ENCODE data around the gene HNMT.
"Not testable (repeated sequence)": the region's sequence is repeated elsewhere in the genome, so short reads cannot be mapped to it uniquely, and the experiment has no call there.

Gene HNMT

GRCh38 chr2:138016351-138017087, 52.2 kb downstream of the HNMT start:
- FAIRE-seq = no peak

GRCh38 chr2:138017824-138018223, 53.6 kb downstream of the HNMT start:
- no peak for FAIRE-seq

GRCh38 chr2:138018866-138019688, 54.8 kb downstream of the HNMT start:
- no peak for FAIRE-seq

GRCh38 chr2:138020432-138020831, 56.2 kb downstream of the HNMT start:
- FAIRE-seq = no peak

- no peak for FAIRE-seq
Measured at GRCh38 chr2:138021154-138021553, 56.9 kb downstream of the HNMT start.

GRCh38 chr2:138023298-138023697, 59.0 kb downstream of the HNMT start:
- FAIRE-seq = no peak

DNA sequence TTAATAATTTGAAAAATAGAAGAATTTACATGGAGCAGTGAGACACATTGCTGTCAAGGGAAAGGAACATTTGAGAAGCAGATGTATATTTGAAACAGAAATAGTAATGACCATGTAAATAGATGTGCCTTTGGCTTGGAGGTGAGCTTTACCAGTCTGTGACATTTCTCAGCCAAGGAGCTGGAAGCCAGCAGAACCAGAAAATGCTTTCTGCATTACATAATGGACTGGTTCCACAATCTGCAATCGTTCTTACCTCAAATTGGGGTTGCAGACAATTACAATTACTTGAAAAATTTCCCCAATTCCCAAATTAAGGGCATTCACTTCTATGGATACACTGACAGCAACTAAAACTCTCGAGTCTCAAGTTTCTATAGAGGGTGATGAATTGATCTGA, 59.7 kb downstream of the HNMT start:
- no peak for FAIRE-seq

DNA sequence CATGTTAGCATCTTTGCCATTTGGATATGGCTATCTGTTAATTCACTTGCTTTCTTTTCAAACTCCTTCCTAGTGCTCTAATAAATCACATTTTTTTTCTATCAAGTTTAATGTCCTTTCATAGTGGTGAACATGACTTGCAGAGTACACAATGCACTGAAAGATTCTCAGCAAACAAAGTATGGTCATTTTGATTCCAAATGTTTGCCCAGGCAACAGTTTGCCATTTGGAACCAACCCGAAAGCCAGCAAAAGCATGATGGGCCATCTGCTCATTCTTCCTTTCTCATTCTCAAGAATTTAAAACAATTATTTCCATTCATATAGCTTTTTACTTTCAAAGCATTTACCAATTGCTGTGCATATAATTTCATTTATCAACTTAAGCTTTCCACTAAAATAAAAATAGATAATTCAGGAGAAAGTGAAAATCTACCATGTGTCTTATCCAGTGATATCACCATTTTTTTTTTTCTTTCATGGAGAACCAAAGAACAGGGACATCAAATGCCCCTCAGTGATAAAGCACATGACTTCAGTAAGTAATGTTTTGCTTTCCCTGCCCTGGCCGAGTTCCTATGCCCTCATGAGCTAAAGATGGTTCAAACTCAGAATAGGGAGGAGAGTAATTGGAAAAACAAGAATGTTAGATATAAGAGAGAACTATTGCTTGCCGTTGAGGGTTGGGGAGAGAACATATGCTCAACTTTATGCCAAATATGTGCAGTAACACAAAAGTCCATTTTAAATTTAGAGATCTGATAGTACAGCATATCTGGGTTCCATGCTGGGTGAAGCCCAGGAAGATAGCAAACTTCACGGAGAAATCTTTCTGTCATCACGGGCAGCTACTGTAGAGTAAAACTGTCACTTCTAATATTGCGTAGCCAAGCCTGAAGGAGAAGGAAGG, 62.1 kb downstream of the HNMT start:
- no peak for FAIRE-seq

GRCh38 chr2:138028538-138028937, 64.3 kb downstream of the HNMT start:
- FAIRE-seq = no peak

GRCh38 chr2:138029276-138029675, 65.0 kb downstream of the HNMT start:
- no peak for FAIRE-seq

DNA sequence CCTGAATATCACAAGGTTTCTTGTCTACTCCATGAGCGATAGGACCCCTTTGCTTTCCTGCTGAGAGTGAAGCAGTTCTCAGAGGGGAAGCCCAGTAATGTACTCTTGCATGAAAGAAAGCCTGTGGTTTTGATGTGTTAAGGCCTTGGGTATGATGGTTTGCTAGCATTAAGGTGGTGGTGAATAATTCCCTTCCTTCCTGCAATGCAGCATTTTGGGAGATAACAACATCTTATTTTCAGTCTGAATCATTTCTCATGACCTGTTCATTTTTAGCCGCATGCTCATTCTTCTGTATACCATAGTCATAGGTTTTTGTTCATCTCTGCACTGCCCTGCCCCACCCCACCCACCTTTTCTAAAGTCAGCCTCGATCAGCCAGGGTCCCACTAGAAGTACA, 66.2 kb downstream of the HNMT start:
- no peak for FAIRE-seq

DNA sequence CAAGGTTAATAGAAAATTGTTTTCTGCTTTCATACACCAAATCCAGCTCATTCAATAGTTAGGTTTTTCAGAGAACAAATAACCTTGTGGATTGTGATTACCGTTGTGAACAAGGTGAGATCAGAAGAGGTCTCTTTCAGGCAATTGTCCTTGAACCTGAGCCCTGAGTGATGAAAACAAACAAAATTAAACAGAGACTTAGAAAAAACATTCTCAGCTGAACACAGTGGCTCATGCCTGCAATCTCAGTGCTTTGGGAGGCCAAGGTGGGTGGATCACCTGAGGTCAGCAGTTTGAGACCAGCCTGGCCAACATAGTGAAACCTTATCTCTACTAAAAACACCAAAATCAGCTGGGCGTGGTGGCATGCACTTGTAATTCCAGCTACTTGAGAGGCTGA, 68.1 kb downstream of the HNMT start:
- no peak for FAIRE-seq

GRCh38 chr2:138034536-138034935, 70.3 kb downstream of the HNMT start:
- no peak for FAIRE-seq

- FAIRE-seq = no peak
Measured at GRCh38 chr2:138035608-138036217, 71.4 kb downstream of the HNMT start.

GRCh38 chr2:138036522-138036921, 72.2 kb downstream of the HNMT start:
- FAIRE-seq = no peak

GRCh38 chr2:138037090-138037489, 72.8 kb downstream of the HNMT start:
- no peak for FAIRE-seq

DNA sequence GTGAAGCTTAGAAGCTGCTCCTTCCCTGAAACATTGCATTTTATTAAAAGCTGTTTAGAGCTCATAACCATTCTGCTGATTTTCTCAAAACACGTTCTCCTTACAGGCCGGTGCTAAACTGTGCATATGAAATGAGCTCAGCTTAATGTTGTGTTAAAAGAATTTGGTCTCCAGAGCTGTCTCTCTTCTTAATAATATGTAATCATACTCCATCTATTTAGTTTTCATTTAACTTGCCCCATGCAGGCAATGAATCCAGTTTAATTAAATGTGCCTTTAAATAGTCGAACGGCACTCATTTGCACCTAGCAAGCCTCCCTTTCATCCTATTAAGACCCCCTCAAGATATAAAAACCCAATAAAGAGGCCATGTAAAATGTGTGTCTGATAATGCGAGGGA, 76.3 kb downstream of the HNMT start:
- FAIRE-seq = no peak

- no peak for FAIRE-seq
Measured at GRCh38 chr2:138042311-138042710, 78.0 kb downstream of the HNMT start.

DNA sequence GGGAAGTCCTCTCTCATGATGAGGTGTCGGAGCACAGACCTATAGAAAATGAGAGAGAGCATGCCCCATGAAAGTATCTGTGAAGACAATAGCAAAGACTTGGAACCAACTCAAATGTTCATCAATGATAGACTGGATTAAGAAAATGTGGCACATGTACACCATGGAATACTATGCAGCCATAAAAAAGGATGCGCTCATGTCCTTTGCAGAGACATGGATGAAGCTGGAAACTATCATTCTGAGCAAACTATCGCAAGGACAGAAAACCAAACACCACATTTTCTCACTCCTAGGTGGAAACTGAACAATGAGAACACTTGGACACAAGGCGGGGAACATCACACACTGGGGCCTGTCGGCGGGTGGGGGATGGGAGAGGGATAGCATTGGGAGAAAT, 79.3 kb downstream of the HNMT start:
- not testable (repeated sequence) for FAIRE-seq

GRCh38 chr2:138058427-138058826, 94.2 kb downstream of the HNMT start:
- no peak for FAIRE-seq

DNA sequence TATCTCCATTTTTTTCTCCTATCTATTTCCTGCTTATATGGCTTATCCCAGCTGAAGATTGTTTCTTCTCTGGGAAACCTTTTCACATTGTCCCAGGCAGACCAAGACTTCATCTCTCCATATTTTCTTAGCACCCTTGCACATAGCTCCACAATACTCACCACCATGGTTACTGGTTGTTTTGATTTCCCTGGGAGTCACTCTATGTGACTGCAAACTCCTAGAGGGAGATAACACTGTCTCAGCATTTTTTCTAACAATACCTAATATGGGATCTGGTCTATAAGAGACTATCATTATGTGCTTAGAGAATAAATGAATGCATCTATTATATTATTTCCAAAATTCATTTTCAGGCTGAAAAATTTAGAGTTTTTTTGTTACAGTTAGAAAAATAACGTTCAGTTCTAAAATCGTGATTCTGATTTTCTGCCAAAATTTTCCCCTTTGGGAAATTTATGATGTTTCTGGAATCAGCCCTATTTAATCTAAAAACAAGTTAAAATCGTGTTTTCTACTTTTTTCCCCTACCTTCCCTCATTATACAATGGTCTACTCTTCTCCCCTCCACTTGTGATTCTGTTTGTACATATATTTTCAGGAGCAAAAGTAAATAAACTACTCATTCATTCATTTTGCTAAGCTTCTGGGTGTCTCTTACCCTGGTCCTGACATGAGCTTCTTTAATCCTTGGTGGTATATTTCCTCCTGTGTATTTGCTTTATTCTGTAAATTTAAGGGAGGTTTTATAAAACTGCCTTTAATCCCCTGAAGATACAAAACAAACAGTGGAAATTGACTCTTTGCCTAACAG, 95.4 kb downstream of the HNMT start:
- no peak for FAIRE-seq

- no peak for FAIRE-seq
Measured at GRCh38 chr2:138060301-138060635, 96.0 kb downstream of the HNMT start.
